DOHH2 (cell line): Measurements from ENCODE around the gene PDE6G.

Experiments used
- H3F3A ChIP-seq: fragments of 200-600 bp; sonication (generic), shearing (Covaris generic); 2 replicates; pipeline ENCODE4 v1.6.0; 2016; ENCODE audit warnings: antibody characterized with exemption, mild to moderate bottlenecking; ENCODE audit not compliant: control insufficient read depth, insufficient read depth
- H3K27ac ChIP-seq: fragments of 200-600 bp; sonication (generic); 2 replicates; pipeline ENCODE4 v1.5.1; 2014; ENCODE audit warnings: low read depth, mild to moderate bottlenecking, low read length, moderate library complexity
- H3K27me3 ChIP-seq: fragments of 200-600 bp; sonication (generic); 2 replicates; pipeline ENCODE4 v1.6.1; 2014; ENCODE audit warnings: mild to moderate bottlenecking, low read length, mixed read lengths; ENCODE audit not compliant: control insufficient read depth
- H3K36me3 ChIP-seq: fragments of 200-600 bp; sonication (generic); 2 replicates; pipeline ENCODE4 v1.6.1; 2014; ENCODE audit warnings: mild to moderate bottlenecking, low read length, moderate library complexity, mixed read lengths; ENCODE audit not compliant: control insufficient read depth
- H3K4me1 ChIP-seq: fragments of 200-600 bp; sonication (generic); 2 replicates; pipeline ENCODE4 v1.6.1; 2014; ENCODE audit warnings: mild to moderate bottlenecking, low read length, mixed read lengths; ENCODE audit not compliant: control insufficient read depth
- H3K4me2 ChIP-seq: fragments of 200-600 bp; sonication (generic); 2 replicates; pipeline ENCODE4 v1.6.0; 2014; ENCODE audit warnings: mild to moderate bottlenecking, low read length, moderate library complexity
- H3K4me3 ChIP-seq: fragments of 200-600 bp; sonication (generic); 2 replicates; pipeline ENCODE4 v1.5.1; 2014; ENCODE audit warnings: mild to moderate bottlenecking, low read length, mixed read lengths
- H3K79me2 ChIP-seq: fragments of 200-600 bp; sonication (generic); 2 replicates; pipeline ENCODE4 v1.6.1; 2014; ENCODE audit warnings: mild to moderate bottlenecking, low read length, mixed read lengths; ENCODE audit not compliant: control insufficient read depth
- H3K9me2 ChIP-seq: fragments of 200-600 bp; sonication (generic); replicated peaks from 2 replicates; pipeline ENCODE4 v1.6.1; 2014; ENCODE audit warnings: mild to moderate bottlenecking, low read length, mixed read lengths; ENCODE audit not compliant: control insufficient read depth
- H3K9me3 ChIP-seq: fragments of 200-600 bp; sonication (generic); 2 replicates; pipeline ENCODE4 v1.6.1; 2014; ENCODE audit warnings: antibody characterized with exemption, low read length, mixed read lengths; ENCODE audit not compliant: control insufficient read depth, insufficient read depth
- H4K20me1 ChIP-seq: fragments of 200-600 bp; sonication (generic); 2 replicates; pipeline ENCODE4 v1.6.0; 2014; ENCODE audit warnings: low read depth, mild to moderate bottlenecking, antibody characterized with exemption, low read length, moderate library complexity; ENCODE audit not compliant: control insufficient read depth, insufficient read depth
- EZH2phosphoT487 ChIP-seq: fragments of 200-600 bp; sonication (generic); IDR thresholded peaks from 2 replicates; pipeline ENCODE4 v1.6.1; 2017; ENCODE audit warnings: borderline replicate concordance, mild to moderate bottlenecking, antibody characterized with exemption, low read length, moderate library complexity, mixed read lengths
- TF ChIP-seq, protein P1 (sequence below): fragments of 200-600 bp; sonication (generic); IDR thresholded peaks from one replicate; pipeline ENCODE4 v1.5.1; 2014; ENCODE audit warnings: antibody characterized with exemption, mild to moderate bottlenecking, low read depth, low read length; ENCODE audit not compliant: poor library complexity, severe bottlenecking

PDE6G gene

DNA sequence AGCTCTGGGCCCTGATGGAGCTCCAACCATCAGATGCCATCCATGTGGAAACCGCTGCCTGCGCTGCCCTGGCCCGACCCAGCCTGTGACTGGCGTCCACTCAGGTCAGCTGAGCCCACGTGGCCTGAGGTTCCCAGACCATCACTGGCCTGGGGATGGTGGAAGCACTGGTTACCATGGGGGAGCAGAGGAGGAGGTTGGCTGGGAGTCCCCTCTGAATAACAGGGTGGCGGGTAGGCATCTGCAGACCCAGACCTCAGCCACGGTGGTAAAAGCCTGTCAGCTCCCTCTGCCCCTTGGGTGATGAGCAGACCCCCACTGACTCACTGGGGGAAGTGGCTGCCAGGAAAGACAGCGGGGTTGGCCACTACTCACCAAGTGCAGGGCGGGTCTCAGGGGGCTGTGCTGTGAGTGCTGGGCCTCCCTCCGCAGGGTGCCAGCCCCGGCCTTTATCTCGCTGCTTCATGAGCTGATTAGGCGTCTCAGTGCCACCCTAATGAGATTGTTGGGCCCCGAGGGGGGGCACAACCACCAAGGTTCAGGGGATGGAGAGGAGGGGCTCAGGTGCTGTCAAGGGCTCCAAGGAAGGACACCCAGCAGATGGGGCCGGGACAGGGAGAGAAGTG is at the start of gene PDE6G:
PDE6G (minus strand) TSS at position 425 of the 626 bp plus-strand sequence. CDS start 3,237 bp downstream, outside the sequence.
- Histone ChIP-seq H4K20me1 (no peaks in the 10 kb centered on the region), H3K4me2 (peak within 1 kb of the TSS; percentile 8; the same call in 1 of the 2 replicates), H3K9me2 (no peaks in the 10 kb centered on the region), H3K36me3 (no peaks in the 10 kb centered on the region), H3K27ac (no peak within 1 kb of the TSS), H3K79me2 (no peaks in the 10 kb centered on the region), H3K4me3 (no peak within 1 kb of the TSS), H3F3A (peaks cover 5% of the 10 kb centered on the region), H3K9me3 (no peaks in the 10 kb centered on the region), H3K4me1 (peaks cover 41% of the 10 kb centered on the region), H3K27me3 (no peaks in the 10 kb centered on the region)
- TF ChIP-seq, protein P1, sequence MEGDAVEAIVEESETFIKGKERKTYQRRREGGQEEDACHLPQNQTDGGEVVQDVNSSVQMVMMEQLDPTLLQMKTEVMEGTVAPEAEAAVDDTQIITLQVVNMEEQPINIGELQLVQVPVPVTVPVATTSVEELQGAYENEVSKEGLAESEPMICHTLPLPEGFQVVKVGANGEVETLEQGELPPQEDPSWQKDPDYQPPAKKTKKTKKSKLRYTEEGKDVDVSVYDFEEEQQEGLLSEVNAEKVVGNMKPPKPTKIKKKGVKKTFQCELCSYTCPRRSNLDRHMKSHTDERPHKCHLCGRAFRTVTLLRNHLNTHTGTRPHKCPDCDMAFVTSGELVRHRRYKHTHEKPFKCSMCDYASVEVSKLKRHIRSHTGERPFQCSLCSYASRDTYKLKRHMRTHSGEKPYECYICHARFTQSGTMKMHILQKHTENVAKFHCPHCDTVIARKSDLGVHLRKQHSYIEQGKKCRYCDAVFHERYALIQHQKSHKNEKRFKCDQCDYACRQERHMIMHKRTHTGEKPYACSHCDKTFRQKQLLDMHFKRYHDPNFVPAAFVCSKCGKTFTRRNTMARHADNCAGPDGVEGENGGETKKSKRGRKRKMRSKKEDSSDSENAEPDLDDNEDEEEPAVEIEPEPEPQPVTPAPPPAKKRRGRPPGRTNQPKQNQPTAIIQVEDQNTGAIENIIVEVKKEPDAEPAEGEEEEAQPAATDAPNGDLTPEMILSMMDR: no peak
- TF ChIP-seq EZH2phosphoT487: no peak

DNA sequence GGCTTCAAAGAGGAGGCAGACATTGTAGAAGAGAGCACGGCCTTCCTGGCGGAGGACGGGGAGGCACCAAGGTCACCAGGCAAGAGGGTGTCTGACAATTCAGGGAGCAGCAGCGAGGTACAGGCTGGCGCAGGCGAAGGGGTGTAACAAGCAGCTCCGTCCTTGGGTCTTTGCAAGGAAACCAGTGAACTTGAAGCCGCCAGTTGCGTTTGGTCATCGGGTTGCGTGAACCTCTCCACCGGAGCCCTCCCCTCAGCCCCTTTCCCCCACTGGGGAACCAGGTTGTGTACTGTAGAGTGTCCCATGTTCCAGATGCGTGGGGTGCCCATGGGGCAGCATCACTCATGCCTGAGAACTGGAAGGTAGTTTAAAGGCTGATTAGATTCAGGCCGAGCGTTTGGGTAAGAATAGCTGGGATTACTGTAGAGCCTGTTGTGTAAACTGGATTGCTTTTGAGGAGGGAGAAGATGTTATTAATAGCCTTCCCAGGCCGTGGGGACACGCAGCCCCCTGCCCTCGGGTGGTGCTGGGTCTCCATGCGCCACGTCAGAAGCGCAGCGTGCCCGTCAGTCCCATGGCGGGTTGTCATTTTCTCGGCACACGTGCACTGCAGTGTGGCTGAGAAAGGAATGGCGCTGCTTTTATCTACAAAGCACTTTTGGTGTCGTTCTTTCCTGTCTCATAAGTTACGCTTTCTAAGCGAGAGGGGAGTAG is 49.3 kb upstream of the PDE6G start:
- TF ChIP-seq, protein P1: no peak
- TF ChIP-seq EZH2phosphoT487: no peak
- Histone ChIP-seq H3K9me2 (no peaks in the 10 kb centered on the region), H3K27ac (no peak overlapping the region), H3K4me1 (peaks cover 30% of the 10 kb centered on the region), H3K79me2 (peaks cover 70% of the 10 kb centered on the region), H3K27me3 (no peaks in the 10 kb centered on the region), H3K9me3 (no peaks in the 10 kb centered on the region), H4K20me1 (peaks cover 17% of the 10 kb centered on the region; the same call in 1 of the 2 replicates), H3F3A (peaks cover 18% of the 10 kb centered on the region), H3K36me3 (peaks cover 83% of the 10 kb centered on the region), H3K4me2 (no peak overlapping the region), H3K4me3 (no peak overlapping the region)

DNA sequence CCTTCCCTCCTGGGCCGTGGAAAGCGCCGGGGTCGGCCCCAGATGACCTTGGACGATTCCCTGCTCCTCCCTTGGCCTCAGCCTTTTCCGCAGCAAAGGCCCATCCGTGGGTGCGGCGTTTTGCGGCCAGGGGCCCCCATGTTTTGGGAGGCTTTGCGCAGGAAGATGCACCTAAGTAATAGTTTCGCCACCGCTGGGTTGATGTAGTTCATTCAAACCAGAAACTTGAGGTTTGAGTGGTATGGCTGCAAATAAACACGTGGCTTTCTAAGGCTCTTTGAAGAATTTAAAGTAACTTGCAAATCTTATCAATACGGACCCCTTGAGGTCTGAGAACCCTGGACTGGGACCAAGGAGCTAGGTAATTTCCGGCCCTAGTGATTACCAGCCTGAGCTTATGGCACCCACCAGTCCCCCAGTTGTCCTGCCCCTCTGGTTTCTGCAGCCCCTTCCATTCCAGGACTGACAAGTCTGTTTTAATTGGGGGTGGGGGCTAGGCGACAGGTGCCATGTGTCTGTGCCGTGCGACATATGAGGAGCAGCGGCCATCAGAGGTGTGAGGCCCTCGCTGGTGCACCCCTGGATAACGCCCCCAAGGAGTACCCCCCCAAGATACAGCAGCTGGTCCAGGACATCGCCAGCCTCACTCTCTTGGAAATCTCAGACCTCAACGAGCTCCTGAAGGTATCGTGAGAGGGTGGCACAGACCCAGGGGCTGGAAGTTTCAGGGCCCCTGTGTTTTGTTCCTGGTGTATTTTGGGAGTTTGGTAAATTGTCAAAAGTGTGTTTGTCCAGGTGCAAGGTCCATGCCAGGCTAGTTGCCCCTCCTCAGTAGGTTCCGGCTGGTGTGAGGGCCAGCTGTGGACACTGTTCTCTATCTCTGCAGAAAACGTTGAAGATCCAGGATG is 47.7 kb upstream of the PDE6G start:
- peak overlapping the region; percentile 89 for H3K4me3 ChIP-seq
- peak overlapping the region; percentile 79 for H3K27ac ChIP-seq
- H3F3A ChIP-seq: peaks cover 9% of the 10 kb centered on the region; the same call in 1 of the 2 replicates
- peaks cover 89% of the 10 kb centered on the region for H3K36me3 ChIP-seq
- H3K79me2 ChIP-seq: peaks cover 86% of the 10 kb centered on the region
- peaks cover 17% of the 10 kb centered on the region; the same call in 1 of the 2 replicates for H4K20me1 ChIP-seq
- no peak for TF ChIP-seq EZH2phosphoT487
- TF ChIP-seq, protein P1: no peak
- peak overlapping the region; percentile 69 for H3K4me2 ChIP-seq
- H3K27me3 ChIP-seq: no peaks in the 10 kb centered on the region
- H3K4me1 ChIP-seq: peaks cover 22% of the 10 kb centered on the region
- H3K9me2 ChIP-seq: no peaks in the 10 kb centered on the region
- no peaks in the 10 kb centered on the region for H3K9me3 ChIP-seq
